Femur (tissue), 1 donor: ENCODE measurements around the gene RPRD1B.

Source experiments
- DNase-seq: peaks from one replicate; pipeline ENCODE4 v3.0.0-alpha.2; 2017

Gene RPRD1B

GRCh38 chr20:38108438-38108985, 75.0 kb downstream of the RPRD1B start:
- DNase-seq = peak; percentile 66

DNA sequence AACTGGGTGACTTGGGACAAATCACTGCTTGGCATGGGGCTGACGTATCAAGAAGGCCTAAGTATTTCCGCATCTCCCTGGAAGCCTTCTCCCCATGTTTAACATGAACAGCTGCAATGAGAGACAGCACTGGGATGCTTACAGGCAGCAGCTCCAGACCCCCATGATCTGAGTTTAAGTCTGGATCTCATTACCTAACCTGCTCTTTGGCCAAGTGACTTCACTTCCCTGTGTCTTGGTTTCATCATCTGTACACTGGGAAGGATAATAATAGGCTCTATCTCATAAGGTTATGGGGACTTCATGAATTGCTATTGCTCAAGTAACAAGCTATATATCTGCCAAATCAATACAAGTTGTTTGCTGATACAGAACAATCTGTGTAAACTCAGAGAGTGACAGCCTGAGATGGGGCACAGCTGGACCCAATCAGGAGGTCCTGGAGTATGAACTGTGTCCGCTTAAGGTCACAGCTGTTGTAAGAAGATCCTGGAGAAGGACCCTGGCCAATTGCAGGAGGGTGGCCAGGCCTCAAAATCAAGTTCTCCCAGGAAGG, 75.5 kb downstream of the RPRD1B start:
- DNase-seq = peak; percentile 78

DNA sequence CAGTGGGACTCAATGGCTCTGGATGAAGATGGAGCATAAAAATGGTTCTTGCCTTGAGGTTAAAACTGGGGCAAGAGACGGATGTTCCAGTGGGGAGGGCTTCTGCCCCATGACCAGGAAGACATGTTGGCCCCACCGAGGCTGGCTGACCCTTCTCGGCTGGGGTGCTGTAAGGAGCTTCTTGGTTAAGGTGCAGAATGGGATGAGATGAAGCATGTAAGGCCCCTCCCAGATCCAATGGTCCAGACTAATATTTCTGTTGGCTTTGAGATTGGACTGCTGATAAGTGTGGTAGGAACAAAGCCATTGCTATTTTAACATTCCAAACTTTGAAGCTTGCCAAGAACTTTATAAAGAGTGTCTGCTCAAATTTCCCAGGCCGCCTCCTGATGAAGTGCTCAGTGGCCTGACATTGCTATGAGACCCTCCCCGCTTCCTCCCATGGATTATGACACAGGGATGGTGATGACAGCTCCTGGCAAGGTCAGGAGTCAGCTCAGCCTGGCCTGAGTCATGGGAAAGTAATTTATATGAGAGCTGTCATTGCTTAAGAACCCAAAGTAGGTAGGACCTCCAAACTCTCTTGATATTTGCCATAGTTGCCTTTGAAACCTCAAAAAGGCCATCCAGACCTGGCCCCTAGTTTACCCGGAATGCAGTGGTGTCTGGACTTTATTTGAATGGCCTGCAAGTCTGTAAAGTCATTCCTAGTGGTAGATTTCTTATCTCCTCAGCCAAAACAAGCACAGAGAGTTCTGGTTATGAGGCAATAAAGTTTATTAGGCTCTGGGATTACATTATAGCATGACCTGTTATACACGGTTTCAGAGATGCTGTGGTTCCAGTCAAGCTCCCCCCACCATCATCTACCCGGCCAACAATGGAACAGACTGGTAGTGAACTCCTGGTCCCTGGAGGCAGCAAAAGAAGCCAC, 76.3 kb downstream of the RPRD1B start:
- DNase-seq = peak; percentile 80

GRCh38 chr20:38110525-38111178, 77.1 kb downstream of the RPRD1B start:
- no peak for DNase-seq

GRCh38 chr20:38111366-38112232, 78.1 kb downstream of the RPRD1B start:
- DNase-seq = no peak

- DNase-seq = peak; percentile 68
Observed at GRCh38 chr20:38112261-38112929, 78.8 kb downstream of the RPRD1B start.

GRCh38 chr20:38112930-38113294, 79.4 kb downstream of the RPRD1B start:
- no peak for DNase-seq

GRCh38 chr20:38113401-38114325, 80.1 kb downstream of the RPRD1B start:
- DNase-seq = peak; percentile 44

DNA sequence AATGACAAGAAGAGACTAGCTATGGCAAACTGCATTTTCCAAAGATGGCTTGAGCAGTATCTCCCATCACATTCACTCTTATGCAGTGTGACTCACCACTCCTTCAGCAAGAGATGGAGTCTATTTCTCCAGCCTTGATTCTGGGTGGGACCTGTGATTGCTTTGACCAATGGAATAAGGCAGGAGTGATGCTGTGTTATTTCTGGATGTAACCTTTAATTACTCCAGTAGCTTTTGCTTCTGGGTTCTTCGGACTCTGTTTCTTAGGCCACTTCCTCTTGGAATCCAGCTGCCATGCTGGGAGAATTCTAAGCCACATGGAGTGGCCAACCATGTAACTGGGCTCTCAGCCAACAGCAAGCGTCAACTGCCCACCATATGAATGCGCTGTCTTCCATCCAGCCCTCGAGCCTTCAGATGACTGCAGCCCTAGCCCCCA, 80.8 kb downstream of the RPRD1B start:
- no peak for DNase-seq

DNA sequence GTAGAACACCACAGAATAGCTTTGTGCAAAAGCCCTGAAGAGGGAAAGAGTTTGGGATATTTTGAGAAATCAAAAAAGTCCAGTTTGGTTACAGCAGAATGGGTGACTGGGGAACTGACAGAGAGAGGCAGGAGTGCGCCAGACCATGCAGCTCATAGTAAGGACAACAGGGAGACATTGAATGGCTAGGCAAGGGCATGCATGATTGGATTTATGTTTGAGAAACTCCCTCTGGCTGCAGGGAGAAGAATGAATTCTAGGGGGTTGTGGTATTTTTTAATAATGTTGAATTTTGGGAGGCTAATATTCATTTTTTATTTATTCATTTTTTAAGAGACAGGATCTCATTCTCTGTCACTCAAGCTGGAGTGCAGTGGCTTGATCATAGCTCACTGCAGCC, 81.7 kb downstream of the RPRD1B start:
- DNase-seq = no peak

DNA sequence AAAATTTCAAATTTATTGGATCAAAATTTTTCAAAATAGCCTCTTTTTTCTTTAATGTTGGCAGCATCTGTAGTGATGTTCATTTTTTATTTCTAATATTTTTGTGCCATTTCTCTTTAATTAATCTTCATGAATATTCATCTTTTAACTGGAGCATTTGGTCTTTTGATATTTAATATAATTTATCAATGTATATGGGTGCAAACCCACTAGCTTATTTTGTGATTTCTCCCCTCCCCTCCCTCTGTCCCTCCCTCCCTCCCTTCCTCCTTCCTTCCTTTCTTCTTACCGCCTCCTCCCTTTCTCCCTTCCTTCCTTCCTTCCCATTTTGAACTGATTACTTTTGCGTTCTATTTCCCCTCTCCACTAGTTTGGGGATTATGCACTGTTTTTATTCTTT, 82.3 kb downstream of the RPRD1B start:
- no peak for DNase-seq

GRCh38 chr20:38116409-38117165, 83.0 kb downstream of the RPRD1B start:
- no peak for DNase-seq

GRCh38 chr20:38117205-38117604, 83.7 kb downstream of the RPRD1B start:
- DNase-seq = no peak

GRCh38 chr20:38117635-38118034, 84.1 kb downstream of the RPRD1B start:
- no peak for DNase-seq

DNA sequence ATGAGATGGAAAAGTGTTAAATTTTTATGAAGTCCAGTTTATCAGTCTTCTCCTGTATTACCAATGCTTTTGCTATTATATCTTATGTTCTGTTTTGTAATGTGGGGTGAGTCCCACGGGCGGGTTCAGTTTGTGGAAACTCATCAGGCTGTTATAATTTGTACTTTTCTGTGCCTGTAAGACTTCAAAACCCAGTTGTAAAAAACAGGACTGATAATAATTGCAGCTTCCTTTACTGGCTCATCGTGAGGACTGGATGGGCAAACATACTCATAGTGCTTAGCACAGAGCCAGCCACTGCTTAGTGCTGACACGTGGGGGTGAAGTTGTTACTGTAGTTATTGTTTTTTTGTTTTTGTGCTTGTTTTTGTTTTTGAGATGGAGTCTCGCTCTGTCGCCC, 85.9 kb downstream of the RPRD1B start:
- no peak for DNase-seq

DNA sequence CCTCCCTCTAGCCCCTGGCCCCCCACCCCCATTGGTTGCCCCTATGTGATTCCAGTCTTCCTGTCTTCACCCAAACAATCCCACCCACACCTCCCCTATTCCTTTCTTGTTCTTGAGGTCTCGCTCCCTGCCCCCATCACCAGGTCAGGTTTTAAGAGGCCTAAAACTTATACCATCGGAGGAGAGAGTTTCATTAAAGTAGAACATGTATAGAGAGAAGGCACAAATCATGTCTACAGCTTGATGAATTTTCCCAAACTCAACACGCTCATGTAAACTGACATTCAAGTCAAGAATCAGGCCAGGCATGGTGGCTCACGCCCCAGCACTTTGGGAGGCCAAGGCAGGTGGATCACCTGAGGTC, 87.1 kb downstream of the RPRD1B start:
- DNase-seq = no peak

DNA sequence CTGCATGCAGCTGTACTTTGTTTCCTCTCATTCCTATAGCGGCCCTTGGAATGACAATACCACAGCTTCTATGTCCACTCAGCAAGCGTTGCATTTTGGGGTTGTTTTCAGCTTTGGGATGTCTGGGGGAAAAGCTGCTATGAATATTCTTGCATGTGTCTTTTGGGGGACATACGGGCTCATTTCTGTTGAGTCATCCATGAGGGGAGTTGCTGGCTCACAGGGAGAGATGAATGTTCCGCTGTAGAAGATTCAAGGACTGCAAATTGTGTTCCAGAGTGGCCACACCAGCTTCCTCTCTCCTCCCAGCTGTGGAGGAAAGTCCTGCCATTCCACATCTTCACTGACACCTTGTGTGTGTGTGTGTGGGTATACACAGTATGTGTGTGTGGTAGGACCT, 88.2 kb downstream of the RPRD1B start:
- peak; percentile 8 for DNase-seq

GRCh38 chr20:38123021-38123587, 89.6 kb downstream of the RPRD1B start:
- peak; percentile 21 for DNase-seq

DNA sequence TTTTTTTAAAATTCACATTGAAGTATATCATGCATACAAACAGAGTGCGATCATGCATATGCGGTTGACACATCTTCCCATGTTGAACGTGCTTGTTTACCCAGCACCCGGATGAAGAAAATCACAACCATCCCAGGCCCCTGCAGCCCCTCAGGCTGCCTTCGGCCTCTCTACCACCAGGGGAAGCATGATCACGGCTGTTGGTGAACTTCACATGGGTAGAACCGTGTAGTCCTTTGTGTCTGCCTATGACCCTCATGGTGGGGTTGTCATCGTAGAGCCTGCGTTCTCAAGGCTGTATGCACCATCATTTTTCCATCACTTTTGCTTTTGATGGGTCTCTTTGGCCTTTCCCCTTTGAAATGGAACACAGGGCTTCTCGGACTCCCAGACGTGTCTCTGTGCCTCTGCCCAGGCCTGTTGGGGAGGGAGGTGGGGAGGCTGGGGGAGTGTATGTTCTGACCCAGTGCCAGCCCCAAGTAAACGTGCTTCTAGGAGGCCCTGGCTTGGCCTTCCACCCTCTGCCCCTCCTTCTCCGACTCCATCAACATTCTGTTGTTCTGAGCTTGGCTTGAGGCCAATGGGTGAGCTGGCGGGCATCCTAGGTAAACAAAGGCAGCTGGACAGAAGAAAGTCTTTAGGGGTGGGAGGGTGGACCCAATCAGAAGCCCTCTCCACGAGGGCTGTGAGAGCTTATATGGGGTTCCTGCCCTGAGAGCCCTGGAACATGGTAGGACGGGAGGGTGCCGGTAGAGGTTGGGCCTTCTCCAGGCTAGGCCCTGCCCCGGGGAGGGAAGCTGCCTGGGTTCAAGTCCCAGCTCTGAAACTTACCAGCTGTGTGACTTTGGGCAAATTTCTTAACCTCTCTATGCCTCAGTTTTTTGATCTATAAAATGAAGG, 91.9 kb downstream of the RPRD1B start:
- peak; percentile 69 for DNase-seq
